IPS DF 4.7 (cell line): ENCODE measurements around the gene SPOCK1.

Source experiments
- DNase-seq: peaks from one replicate; pipeline ENCODE4 v3.0.0-alpha.2; 2013; ENCODE audit warnings: low spot score; ENCODE audit errors: extremely low read depth

SPOCK1 gene

GRCh38 chr5:137300411-137301240 lies 198.5 kb downstream of the SPOCK1 start:
- no peak for DNase-seq

- DNase-seq, result no peak
Measured at GRCh38 chr5:137296213-137296781, 202.8 kb downstream of the SPOCK1 start.

DNA sequence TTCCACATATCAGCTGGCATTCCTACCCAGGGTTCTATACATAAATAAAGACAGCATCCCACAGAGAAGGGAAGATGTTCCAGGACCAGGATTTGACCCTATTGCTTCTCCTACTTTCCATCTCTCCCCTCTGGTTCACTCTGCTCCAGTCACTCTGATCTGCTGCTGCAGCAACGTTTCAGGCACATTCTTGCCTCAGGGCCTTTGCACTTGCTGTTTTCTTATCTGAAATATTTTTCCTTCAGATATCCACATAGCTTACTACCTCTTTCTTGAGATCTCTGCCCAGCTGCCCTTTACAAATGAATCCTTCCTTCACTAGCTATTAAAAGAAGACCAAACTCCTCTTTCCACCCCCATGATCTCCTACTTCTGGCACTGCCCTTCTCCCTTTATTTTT lies 204.5 kb downstream of the SPOCK1 start:
- DNase-seq, result no peak

- no peak for DNase-seq
Measured at GRCh38 chr5:137292461-137293027, 206.6 kb downstream of the SPOCK1 start.

- DNase-seq, result no peak
Measured at GRCh38 chr5:137291436-137291835, 207.7 kb downstream of the SPOCK1 start.

- DNase-seq, result no peak
Measured at GRCh38 chr5:137291031-137291430, 208.1 kb downstream of the SPOCK1 start.

DNA sequence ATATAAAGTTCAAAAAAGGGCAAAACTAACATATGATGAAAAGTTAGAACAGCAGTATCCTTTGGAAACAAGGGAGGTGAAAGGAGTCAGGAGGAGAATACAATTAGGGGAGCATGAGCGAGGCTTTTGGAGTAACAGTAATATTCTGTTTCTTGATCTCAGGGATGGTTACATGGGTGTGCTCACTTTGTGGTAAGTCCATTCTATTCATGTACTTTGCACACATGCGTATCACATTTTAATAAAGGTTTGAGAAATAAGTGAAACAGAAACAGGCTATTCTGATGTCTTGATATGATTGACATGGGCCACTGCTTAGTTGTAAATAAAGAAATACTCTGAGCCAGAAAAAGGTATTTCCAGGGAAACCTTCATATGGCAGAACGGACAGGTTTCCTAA lies 208.8 kb downstream of the SPOCK1 start:
- no peak for DNase-seq

DNA sequence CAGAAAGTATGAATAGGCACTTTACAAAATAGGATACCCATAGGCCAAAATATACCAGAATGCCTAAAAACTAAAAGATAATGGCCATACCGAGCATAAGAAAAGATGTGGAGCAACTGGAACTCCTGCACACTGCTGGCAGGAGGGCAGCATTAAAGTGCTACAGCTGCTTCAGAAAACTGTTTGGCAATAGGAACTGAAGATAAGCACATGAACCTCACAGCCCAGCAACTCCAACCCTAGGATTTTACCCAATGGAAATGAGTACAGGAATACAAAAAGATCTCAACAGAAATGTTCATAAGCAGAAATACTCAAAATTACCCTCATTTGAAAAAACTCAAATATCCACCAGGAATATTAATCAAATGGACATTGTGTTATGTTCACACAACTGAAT lies 209.3 kb downstream of the SPOCK1 start:
- DNase-seq, result no peak

- no peak for DNase-seq
Measured at GRCh38 chr5:137287569-137287968, 211.6 kb downstream of the SPOCK1 start.

DNA sequence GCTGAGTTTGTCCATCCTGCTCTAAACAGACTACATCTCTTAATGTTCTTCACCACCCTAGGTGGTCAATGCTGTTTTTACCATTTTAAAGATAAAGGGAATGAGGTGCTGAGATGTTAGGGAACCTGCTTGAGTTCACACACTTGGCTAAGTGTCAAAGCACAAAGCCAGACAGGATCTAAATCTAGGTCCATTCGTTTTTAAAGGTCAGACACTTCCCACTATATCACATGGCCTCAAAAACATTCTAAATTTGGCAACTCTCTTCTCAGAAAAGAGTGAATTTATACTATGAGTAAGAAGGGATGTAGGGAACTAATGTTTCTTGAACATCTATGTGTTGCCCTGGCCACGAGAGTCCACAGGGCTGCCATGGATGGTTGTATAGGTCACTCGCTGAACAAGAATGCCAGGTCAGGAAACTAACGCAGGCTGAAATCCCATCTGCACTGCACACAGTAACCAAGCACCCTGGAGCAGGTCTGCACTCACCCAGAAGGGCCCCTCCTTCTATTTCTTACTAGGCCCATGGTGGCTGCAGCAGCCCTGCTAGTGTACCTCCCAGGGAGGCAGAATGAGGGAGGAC lies 213.0 kb downstream of the SPOCK1 start:
- DNase-seq, result no peak

DNA sequence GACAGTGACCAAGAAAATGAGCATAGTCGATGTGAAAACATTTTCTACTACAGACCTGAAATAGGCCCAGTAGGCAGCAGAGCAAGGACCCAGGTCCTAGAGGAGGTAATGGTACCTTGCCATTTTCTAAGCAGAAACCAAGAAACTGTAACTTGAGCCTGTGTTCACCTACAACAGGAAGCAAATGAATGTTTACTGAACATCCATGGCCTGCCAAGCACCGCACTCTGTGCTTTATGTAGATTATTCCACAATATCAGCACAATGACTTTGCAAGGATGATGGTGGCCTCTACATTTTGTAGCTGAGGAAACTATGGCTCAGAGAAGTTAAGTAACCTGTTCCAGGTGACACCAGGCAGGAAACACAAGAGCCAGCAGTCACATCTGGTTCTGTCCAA lies 215.3 kb downstream of the SPOCK1 start:
- DNase-seq, result no peak

- no peak for DNase-seq
Measured at GRCh38 chr5:137282216-137282615, 216.9 kb downstream of the SPOCK1 start.

- no peak for DNase-seq
Measured at GRCh38 chr5:137281201-137281600, 217.9 kb downstream of the SPOCK1 start.

- no peak for DNase-seq
Measured at GRCh38 chr5:137280656-137281055, 218.5 kb downstream of the SPOCK1 start.

- DNase-seq, result no peak
Measured at GRCh38 chr5:137279521-137280231, 219.4 kb downstream of the SPOCK1 start.

DNA sequence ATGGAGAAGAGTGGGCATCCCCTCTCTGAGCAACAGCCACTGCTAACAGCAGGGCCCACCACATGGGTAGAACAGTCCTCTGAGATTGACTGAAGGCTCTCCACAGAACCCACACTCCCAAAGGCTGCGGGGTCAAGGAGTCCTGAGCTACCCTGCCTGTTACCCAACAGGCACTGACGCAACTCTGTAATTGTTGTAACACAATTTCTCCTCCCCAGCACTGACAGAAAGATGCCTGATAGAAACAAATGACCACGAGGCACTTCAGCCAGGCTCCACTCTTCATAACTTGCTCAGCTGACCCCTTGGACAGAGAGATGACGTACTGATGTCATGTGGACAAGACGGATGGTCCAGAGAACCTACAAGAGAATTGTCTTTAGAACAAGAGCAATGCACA lies 220.7 kb downstream of the SPOCK1 start:
- DNase-seq, result no peak

GRCh38 chr5:137275083-137275482 lies 224.0 kb downstream of the SPOCK1 start:
- no peak for DNase-seq

DNA sequence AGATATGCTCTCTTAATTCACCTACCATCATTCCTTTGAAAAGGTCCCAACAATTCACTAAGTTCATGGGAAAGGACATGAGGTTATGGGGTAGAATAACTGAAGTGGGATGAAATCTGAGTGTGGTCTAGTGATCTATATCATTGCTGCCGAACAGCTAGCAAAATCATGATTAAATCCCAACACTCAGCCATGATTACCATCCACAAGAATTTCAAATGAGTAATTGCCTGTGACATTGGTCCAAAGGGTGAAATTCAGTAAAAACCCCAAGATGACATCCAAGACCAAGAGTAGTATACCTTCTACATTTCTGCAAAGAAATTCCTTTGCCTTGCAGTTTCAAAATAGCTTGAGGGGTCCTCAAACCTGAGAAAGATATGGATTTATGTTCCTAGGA lies 225.6 kb downstream of the SPOCK1 start:
- no peak for DNase-seq

DNA sequence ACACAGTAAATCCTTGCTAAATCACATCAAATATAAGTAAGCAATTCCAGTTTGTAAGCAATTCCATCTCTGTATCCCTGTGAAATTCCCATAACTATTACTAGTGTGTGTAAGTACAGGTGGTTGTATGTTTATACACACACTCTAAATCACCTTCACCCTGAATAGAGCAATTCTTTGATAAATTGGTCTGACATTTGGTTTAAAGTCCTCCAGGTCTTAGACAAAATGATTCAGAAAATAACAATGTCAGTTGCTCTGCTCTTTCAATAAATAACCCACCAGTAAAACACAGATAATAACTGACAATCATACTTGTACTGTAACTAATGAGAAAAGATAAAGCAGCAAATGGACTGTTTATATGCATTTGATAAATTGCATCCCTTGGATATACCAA lies 226.3 kb downstream of the SPOCK1 start:
- DNase-seq, result no peak

GRCh38 chr5:137269946-137270345 lies 229.2 kb downstream of the SPOCK1 start:
- no peak for DNase-seq

DNA sequence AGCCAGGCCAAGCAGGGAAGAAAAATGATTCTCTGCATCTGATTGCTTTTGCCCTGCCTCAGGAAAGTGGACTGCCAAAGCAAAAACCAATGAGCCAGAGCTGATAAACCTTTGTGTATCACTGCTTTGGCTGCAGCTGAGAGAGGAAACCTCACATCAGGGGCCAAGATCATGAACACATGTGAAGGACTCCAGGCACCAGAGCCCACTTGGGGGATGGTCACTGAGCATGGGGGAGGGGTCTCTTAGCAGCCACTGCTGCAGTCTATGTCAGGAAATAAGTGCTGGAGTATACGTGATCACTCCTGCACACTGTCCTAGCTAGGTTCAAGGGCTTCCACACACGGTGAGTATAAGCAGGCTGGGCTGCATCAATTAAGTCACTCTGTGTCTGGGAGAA lies 229.9 kb downstream of the SPOCK1 start:
- no peak for DNase-seq

- DNase-seq, result no peak
Measured at GRCh38 chr5:137268646-137269045, 230.5 kb downstream of the SPOCK1 start.
